Ascending aorta (tissue), 2 donors: ENCODE results near the gene PALD1. TPM values are rescaled to one million over a fixed set of nuclear protein-coding genes. Genes with fewer than 3 reads are reported as not detected.

Source experiments
- DNase-seq, 2 donors: peaks; one replicate each; pipeline ENCODE4 v3.0.0-alpha.2; 2019; ENCODE audit warnings: low spot score in 2 of 2
- H3K27ac ChIP-seq, 2 donors: fragments of 200-600 bp; sonication (generic); one replicate each; pipeline ENCODE4 v1.5.1; 2016 to 2017; ENCODE audit warnings: mild to moderate bottlenecking in 1 of 2
- H3K27me3 ChIP-seq: fragments of 200-600 bp; sonication (generic); one replicate; pipeline ENCODE4 v1.5.1; 2017
- H3K36me3 ChIP-seq, 2 donors: fragments of 200-600 bp; sonication (generic); one replicate each; pipeline ENCODE4 v1.5.1; 2016
- H3K4me1 ChIP-seq, 2 donors: fragments of 200-600 bp; sonication (generic); one replicate each; pipeline ENCODE4 v1.5.1; 2016 to 2017; ENCODE audit warnings: mild to moderate bottlenecking in 1 of 2
- H3K4me3 ChIP-seq, 2 donors: fragments of 200-600 bp; sonication (generic); one replicate each; pipeline ENCODE4 v1.5.1; 2016 to 2017; ENCODE audit warnings: mild to moderate bottlenecking in 1 of 2
- H3K9me3 ChIP-seq, 2 donors: fragments of 200-600 bp; sonication (generic); one replicate each; pipeline ENCODE4 v1.5.1; 2016
- intact Hi-C: fragments of 100-400 bp; cut with DNase I; formaldehyde crosslinking; loops from one replicate; pipeline ENCODE4 v1.15.1; 2023
- total RNA-seq: library from RNA; depleted of rRNA; stranded (reverse); fragments of >200 nt; gene quantifications from one replicate; pipeline ENCODE4 v1.1.0, GENCODE V29; 2016
- TF ChIP-seq, protein P1 (sequence below), 3 experiments: fragments of 200-600 bp in 2 of 3; fragments of 450-650 bp in 1 of 3; sonication (generic) in 2 of 3; IDR thresholded peaks; one replicate each; pipeline ENCODE4 v1.5.1; 2016 to 2019; ENCODE audit warnings: antibody characterized with exemption in 3 of 3, mild to moderate bottlenecking in 1 of 3, moderate library complexity in 1 of 3

PALD1 gene
- total RNA-seq, 1 donor from 2014 or later = 21.7 TPM

DNA sequence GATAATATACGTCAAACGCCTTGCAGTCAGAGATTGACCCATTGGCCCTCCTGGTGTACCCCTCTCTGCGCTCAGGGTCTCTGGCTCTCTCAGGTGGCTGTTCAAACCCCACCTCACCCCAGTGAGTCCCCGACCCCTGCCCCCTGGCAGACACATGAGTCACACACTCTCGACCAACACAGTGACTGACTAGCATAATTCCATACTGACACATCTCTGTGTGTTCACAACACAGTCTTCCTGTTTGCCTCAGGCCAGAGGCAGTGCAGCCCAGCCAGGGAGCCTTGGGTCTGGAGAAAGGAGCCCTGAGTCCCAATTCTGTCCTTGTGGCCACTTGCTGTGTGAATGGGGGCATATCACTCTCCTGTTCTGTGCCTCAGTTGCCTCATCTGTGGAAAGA lies 40.1 kb downstream of the PALD1 start:
- DNase-seq = no peak
- H3K9me3 ChIP-seq = no peaks in the 10 kb centered on the region
- intact Hi-C loops = no loop called here

DNA sequence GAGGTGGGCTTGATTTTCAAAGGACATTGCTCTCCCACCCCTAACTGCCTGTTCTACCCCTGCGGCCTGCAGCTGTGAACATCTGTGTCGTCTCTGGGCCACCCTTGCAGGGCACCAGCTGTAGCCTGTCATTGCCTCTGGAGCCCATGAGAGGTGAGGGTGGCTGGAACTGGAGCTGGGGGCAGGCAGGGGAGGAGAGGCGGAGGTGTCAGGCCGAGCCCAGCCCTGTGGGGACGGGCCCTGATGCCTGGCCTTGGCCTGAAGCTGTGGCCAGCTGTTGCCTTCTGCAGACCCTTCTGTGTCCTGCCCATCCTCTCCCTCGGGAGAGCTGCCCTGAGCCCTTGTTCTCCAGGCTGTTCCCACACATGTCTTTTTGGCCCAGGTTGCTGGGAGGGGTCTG lies 44.5 kb downstream of the PALD1 start:
- TF ChIP-seq, protein P1, sequence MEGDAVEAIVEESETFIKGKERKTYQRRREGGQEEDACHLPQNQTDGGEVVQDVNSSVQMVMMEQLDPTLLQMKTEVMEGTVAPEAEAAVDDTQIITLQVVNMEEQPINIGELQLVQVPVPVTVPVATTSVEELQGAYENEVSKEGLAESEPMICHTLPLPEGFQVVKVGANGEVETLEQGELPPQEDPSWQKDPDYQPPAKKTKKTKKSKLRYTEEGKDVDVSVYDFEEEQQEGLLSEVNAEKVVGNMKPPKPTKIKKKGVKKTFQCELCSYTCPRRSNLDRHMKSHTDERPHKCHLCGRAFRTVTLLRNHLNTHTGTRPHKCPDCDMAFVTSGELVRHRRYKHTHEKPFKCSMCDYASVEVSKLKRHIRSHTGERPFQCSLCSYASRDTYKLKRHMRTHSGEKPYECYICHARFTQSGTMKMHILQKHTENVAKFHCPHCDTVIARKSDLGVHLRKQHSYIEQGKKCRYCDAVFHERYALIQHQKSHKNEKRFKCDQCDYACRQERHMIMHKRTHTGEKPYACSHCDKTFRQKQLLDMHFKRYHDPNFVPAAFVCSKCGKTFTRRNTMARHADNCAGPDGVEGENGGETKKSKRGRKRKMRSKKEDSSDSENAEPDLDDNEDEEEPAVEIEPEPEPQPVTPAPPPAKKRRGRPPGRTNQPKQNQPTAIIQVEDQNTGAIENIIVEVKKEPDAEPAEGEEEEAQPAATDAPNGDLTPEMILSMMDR (IDR thresholded peaks at IDR 0.05) = no peak
- H3K27ac ChIP-seq = no peak overlapping the region
- H3K36me3 ChIP-seq = no peaks in the 10 kb centered on the region
- no peak overlapping the region for H3K4me3 ChIP-seq
- H3K27me3 ChIP-seq = no peaks in the 10 kb centered on the region
- no peaks in the 10 kb centered on the region for H3K9me3 ChIP-seq
- intact Hi-C loops = no loop called here
- DNase-seq = no peak
- no peaks in the 10 kb centered on the region for H3K4me1 ChIP-seq

More for the DNA sequence above, 40.1 kb downstream of the PALD1 start:
- TF ChIP-seq, protein P1 (IDR thresholded peaks at IDR 0.05) = no peak
- Histone ChIP-seq H3K4me3 (no peak overlapping the region), H3K27me3 (no peaks in the 10 kb centered on the region), H3K27ac (no peak overlapping the region), H3K4me1 (no peaks in the 10 kb centered on the region), H3K36me3 (no peaks in the 10 kb centered on the region)

DNA sequence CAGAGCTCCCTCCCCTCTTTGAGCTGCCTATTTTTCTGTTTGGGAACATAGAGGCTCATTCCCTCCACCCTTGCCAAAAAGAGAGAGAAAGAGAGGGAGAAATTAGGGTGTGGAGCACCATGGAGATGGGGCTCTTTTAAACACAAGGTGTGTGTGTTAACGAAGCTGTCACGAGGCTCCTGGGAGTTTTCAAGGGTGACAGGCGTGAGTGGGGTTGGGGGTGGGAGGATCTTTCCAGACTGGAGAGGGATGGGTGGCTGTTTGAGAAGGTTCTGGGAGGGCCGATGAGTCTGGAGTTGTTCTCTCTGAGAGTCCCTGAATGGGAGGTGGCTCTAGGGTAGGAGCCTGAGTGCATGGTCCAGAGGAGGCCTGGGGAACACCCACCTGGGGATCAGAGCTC lies 45.0 kb downstream of the PALD1 start:
- TF ChIP-seq, protein P1 (IDR thresholded peaks at IDR 0.05) = no peak
- intact Hi-C loops = no loop called here
- H3K4me1 ChIP-seq = no peaks in the 10 kb centered on the region
- no peaks in the 10 kb centered on the region for H3K9me3 ChIP-seq
- H3K36me3 ChIP-seq = no peaks in the 10 kb centered on the region
- DNase-seq = no peak
- H3K27me3 ChIP-seq = no peaks in the 10 kb centered on the region
- H3K4me3 ChIP-seq = no peak overlapping the region
- H3K27ac ChIP-seq = no peak overlapping the region

DNA sequence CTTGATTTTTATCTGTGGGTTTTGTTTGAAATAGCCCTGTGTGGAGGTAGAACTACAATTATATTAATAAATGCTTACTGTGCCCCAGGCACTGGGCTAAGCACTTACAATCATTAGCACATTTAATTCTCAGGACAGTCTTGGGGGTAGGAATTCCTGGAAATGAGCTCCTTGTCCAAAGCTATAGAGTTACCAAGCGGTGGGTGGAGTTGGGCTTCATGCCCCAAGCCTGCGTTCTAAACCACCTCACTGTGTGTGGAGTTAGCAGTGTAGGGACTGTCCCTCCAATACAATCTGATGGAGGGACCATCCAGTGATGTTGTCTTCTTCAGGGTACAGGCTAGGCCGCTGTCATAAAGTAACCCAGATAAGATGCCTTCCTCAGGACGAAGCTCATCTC lies 49.7 kb downstream of the PALD1 start:
- no peak overlapping the region for H3K27ac ChIP-seq
- H3K4me3 ChIP-seq = no peak overlapping the region
- H3K36me3 ChIP-seq = peaks cover 0 to 20% of the 10 kb centered on the region in 2 donors
- H3K27me3 ChIP-seq = no peaks in the 10 kb centered on the region
- no peaks in the 10 kb centered on the region for H3K4me1 ChIP-seq
- TF ChIP-seq, protein P1 (IDR thresholded peaks at IDR 0.05) = no peak
- intact Hi-C loops = no loop called here
- no peaks in the 10 kb centered on the region for H3K9me3 ChIP-seq
- no peak for DNase-seq

DNA sequence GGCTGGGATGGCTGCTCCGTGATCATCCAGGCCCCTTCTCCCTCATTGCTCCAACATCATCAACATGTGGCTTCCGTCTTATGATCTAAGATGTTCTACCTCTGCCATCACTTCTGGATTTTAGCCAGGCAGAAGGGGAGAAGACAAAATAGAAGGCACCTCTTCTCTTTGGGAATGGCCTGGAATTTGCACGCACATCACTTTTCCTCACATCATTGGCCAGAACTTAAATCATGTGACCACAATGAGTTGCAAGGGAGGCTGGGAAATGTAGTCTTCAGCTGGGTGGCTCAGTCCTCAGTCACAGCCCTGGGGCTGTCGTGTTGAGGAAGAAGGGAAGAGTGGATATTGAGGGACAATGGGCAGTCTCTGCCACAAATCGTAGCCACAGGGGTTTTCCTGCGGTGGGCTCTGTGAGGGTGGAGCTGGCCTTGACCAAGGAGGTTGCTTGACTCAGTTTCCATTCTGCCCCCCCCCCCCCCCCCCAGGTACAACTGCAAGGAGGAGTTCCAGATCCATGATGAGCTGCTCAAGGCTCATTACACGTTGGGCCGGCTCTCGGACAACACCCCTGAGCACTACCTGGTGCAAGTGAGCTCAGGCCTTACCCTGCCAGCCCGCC lies 50.3 kb downstream of the PALD1 start:
- H3K27ac ChIP-seq = no peak overlapping the region
- H3K36me3 ChIP-seq = peaks cover 0 to 21% of the 10 kb centered on the region in 2 donors

More for the DNA sequence above, 50.3 kb downstream of the PALD1 start:
- TF ChIP-seq, protein P1 (IDR thresholded peaks at IDR 0.05) = no peak
- DNase-seq = no peak
- no peaks in the 10 kb centered on the region for H3K9me3 ChIP-seq
- H3K4me3 ChIP-seq = no peak overlapping the region
- no peaks in the 10 kb centered on the region for H3K27me3 ChIP-seq
- H3K4me1 ChIP-seq = no peaks in the 10 kb centered on the region
- intact Hi-C loops = no loop called here
